ENCODE results near the gene CTSZ. TPM values are rescaled to one million over a fixed set of nuclear protein-coding genes. Genes with fewer than 3 reads are reported as not detected.

The CTSZ gene
- total and polyA plus RNA-seq, 11 donors: 92.2 to 482 (median 130) TPM

- Histone ChIP-seq H3K36me3 (peaks cover 0 to 56% (median 36%) of the 10 kb centered on the region in 9 donors), H3K4me1 (peaks cover 11 to 59% (median 36%) of the 10 kb centered on the region in 12 donors), H3K27ac (peak overlapping the region in 5 of 12 donors; percentile 50 to 96 (median 90)), H3K9me3 (no peaks in the 10 kb centered on the region), H3K27me3 (no peaks in the 10 kb centered on the region), H3K4me3 (peak overlapping the region in 5 of 12 donors; percentile 77 to 97 (median 91))
- 83 to 88% (median 87%) methylated on average over 16 of the region's 16 CpGs for WGBS, 4 donors
- TF ChIP-seq CTCF (IDR thresholded peaks at IDR 0.05) (no peak), POLR2A (IDR thresholded peaks at IDR 0.05) (no peak)
- no peak for ATAC-seq
- DNase-seq: peak in 1 of 5 donors; percentile 23
- intact Hi-C loops (cut with DNase I): no loop called here
These were observed 3.1 kb downstream of the CTSZ start for GRCh38 chr20:59003836-59004492.

- ATAC-seq (no peak), DNase-seq (peak in 2 of 5 donors; percentile 15 to 19)
- Histone ChIP-seq H3K4me1 (peaks cover 11 to 49% (median 36%) of the 10 kb centered on the region in 12 donors), H3K27ac (no peak overlapping the region), H3K36me3 (peaks cover 0 to 66% (median 43%) of the 10 kb centered on the region in 9 donors), H3K27me3 (no peaks in the 10 kb centered on the region), H3K4me3 (no peak overlapping the region), H3K9me3 (no peaks in the 10 kb centered on the region)
- TF ChIP-seq POLR2A (IDR thresholded peaks at IDR 0.05): no peak
- TF ChIP-seq CTCF (IDR thresholded peaks at IDR 0.05): no peak
- intact Hi-C loops (cut with DNase I): no loop called here
- WGBS, 4 donors: 85 to 93% (median 89%) methylated on average over 17 of the region's 17 CpGs
These were observed 4.1 kb downstream of the CTSZ start for GRCh38 chr20:59002874-59003399.

- no peak for TF ChIP-seq CTCF (IDR thresholded peaks at IDR 0.05)
- no peak for TF ChIP-seq POLR2A (IDR thresholded peaks at IDR 0.05)
- no peaks in the 10 kb centered on the region for H3K27me3 ChIP-seq
- 79 to 91% (median 90%) methylated on average over 7 to 8 of the region's 8 CpGs for WGBS, 4 donors
- no peaks in the 10 kb centered on the region for H3K9me3 ChIP-seq
- no peak overlapping the region for H3K4me3 ChIP-seq
- intact Hi-C loops (cut with DNase I): no loop called here
- DNase-seq (peak in 2 of 5 donors; percentile 20 to 26), ATAC-seq (no peak)
- peaks cover 11 to 43% (median 31%) of the 10 kb centered on the region in 12 donors for H3K4me1 ChIP-seq
- no peak overlapping the region for H3K27ac ChIP-seq
- H3K36me3 ChIP-seq: peaks cover 0 to 72% (median 47%) of the 10 kb centered on the region in 9 donors
These were observed 4.7 kb downstream of the CTSZ start for GRCh38 chr20:59002388-59002787.

GRCh38 chr20:59001449-59002171, 5.4 kb downstream of the CTSZ start:
- H3K4me1 ChIP-seq: peaks cover 11 to 42% (median 30%) of the 10 kb centered on the region in 12 donors
- no peak overlapping the region for H3K4me3 ChIP-seq
- H3K9me3 ChIP-seq: no peaks in the 10 kb centered on the region
- no peaks in the 10 kb centered on the region for H3K27me3 ChIP-seq
- no peak for ATAC-seq
- intact Hi-C loops (cut with DNase I): no loop called here
- H3K36me3 ChIP-seq: peaks cover 0 to 80% (median 55%) of the 10 kb centered on the region in 9 donors
- peak in 2 of 5 donors; percentile 18 to 24 for DNase-seq
- H3K27ac ChIP-seq: no peak overlapping the region
- TF ChIP-seq POLR2A (IDR thresholded peaks at IDR 0.05): no peak
- no peak for TF ChIP-seq CTCF (IDR thresholded peaks at IDR 0.05)
- 87 to 94% (median 90%) methylated on average over 20 to 27 of the region's 27 CpGs for WGBS, 4 donors

All from heart left ventricle (tissue), 16 donors.